SK-N-SH (cell line): ENCODE results near the gene LPIN1. TPM values are rescaled to one million over a fixed set of nuclear protein-coding genes. Genes with fewer than 3 reads are reported as not detected.

Source experiments
- CTCF ChIA-PET: fragments of 300-600, 350-600 bp; formaldehyde crosslinking; extraction: SDS; loops from one replicate; lab custom pipeline; 2021; lab: Yijun Ruan, JAX
- POLR2A ChIA-PET: fragments of 350-600 bp; sonication (Branson Sonifier 250); formaldehyde crosslinking; extraction: SDS; loops from one replicate; lab custom pipeline; 2020; ENCODE audit warnings: antibody characterized with exemption, inconsistent platforms; lab: Yijun Ruan, JAX
- DNase-seq: peaks from one replicate; pipeline ENCODE4 v3.0.0; 2012
- H2AFZ ChIP-seq: fragments of 200-600 bp; sonication (generic); 2 replicates; pipeline ENCODE4 v1.8.1; 2016; ENCODE audit warnings: antibody characterized with exemption, mild to moderate bottlenecking, low read depth
- H3F3A ChIP-seq: fragments of 200-600 bp; sonication (generic); replicated peaks from 2 replicates; pipeline ENCODE3; 2016; ENCODE audit warnings: antibody characterized with exemption, mild to moderate bottlenecking; ENCODE audit not compliant: insufficient read depth
- H3K27ac ChIP-seq, 2 experiments: fragments of 200-500 bp in 1 of 2; fragments of 200-600 bp in 1 of 2; sonication (Bioruptor generic) in 1 of 2; sonication (generic), shearing (Covaris generic) in 1 of 2; 2 replicates each; pipeline versions ENCODE4 v1.5.1 to v1.6.1; 2014 to 2016; ENCODE audit warnings: low read depth in 2 of 2, inconsistent platforms in 1 of 2, low read length in 1 of 2, mild to moderate bottlenecking in 1 of 2, mixed read lengths in 1 of 2
- H3K27me3 ChIP-seq: fragments of 200-600 bp; sonication (generic), shearing (Covaris generic); 2 replicates; pipeline ENCODE4 v1.6.1; 2016; ENCODE audit warnings: mixed run types; ENCODE audit not compliant: insufficient read depth
- H3K36me3 ChIP-seq, 2 experiments: fragments of 200-500 bp in 1 of 2; fragments of 200-600 bp in 1 of 2; sonication (Bioruptor generic) in 1 of 2; sonication (generic) in 1 of 2; replicated peaks in 1 of 2; 2 replicates each; pipeline versions ENCODE3 to v1.5.1; 2014 to 2016; ENCODE audit warnings: low read length in 1 of 2, mild to moderate bottlenecking in 1 of 2; ENCODE audit not compliant: insufficient read depth in 2 of 2, control insufficient read depth in 1 of 2
- H3K4me1 ChIP-seq, 2 experiments: fragments of 200-500 bp in 1 of 2; fragments of 200-600 bp in 1 of 2; sonication (Bioruptor generic) in 1 of 2; sonication (generic), shearing (Covaris generic) in 1 of 2; 2 replicates each; pipeline versions ENCODE4 v1.5.1 to v1.6.1; 2014 to 2016; ENCODE audit warnings: low read depth in 1 of 2, low read length in 1 of 2, mixed run types in 1 of 2; ENCODE audit not compliant: insufficient read depth in 2 of 2, control insufficient read depth in 1 of 2
- H3K4me2 ChIP-seq: fragments of 200-600 bp; sonication (generic), shearing (Covaris generic); 2 replicates; pipeline ENCODE4 v1.6.1; 2017; ENCODE audit warnings: mixed run types
- H3K4me3 ChIP-seq, 2 experiments: fragments of 200-500 bp in 1 of 2; fragments of 200-600 bp in 1 of 2; sonication (Bioruptor generic) in 1 of 2; sonication (generic), shearing (Covaris generic) in 1 of 2; 2 replicates each; pipeline versions ENCODE4 v1.5.1 to v1.8.1; 2014 to 2016; ENCODE audit warnings: low read depth in 2 of 2, inconsistent platforms in 1 of 2, low read length in 1 of 2, mild to moderate bottlenecking in 1 of 2, mixed read lengths in 1 of 2, moderate library complexity in 1 of 2
- H3K79me2 ChIP-seq: fragments of 200-600 bp; sonication (generic); 2 replicates; pipeline ENCODE4 v1.8.1; 2017; ENCODE audit warnings: mild to moderate bottlenecking; ENCODE audit not compliant: insufficient read depth
- H3K9ac ChIP-seq: fragments of 200-600 bp; sonication (generic); 2 replicates; pipeline ENCODE4 v1.6.1; 2017; ENCODE audit warnings: mixed run types
- H3K9me2 ChIP-seq: fragments of 200-600 bp; sonication (generic); 2 replicates; pipeline ENCODE4 v1.6.1; 2017; ENCODE audit warnings: mixed run types
- H3K9me3 ChIP-seq: fragments of 200-600 bp; sonication (generic); 2 replicates; pipeline ENCODE4 v1.6.1; 2017; ENCODE audit warnings: mixed run types, mild to moderate bottlenecking, moderate library complexity
- H4K20me1 ChIP-seq: fragments of 200-600 bp; sonication (generic); 2 replicates; pipeline ENCODE4 v1.6.1; 2017; ENCODE audit warnings: mild to moderate bottlenecking, mixed run types; ENCODE audit not compliant: insufficient read depth
- CHD2 ChIP-seq: fragments of 150-350 bp; IDR thresholded peaks from 2 replicates; pipeline ENCODE4 v1.6.1; 2018; ENCODE audit warnings: low read length; ENCODE audit not compliant: partially characterized antibody
- CTCF ChIP-seq: fragments of 200-600 bp; sonication (generic); IDR thresholded peaks from 2 replicates; pipeline ENCODE4 v1.6.1; 2017; ENCODE audit warnings: antibody characterized with exemption, mild to moderate bottlenecking, moderate library complexity
- ELF1 ChIP-seq: IDR thresholded peaks from 2 replicates; pipeline ENCODE4 v1.4.0; 2012
- EP300 ChIP-seq, 2 experiments: IDR thresholded peaks; 2 replicates each; pipeline versions ENCODE4 v1.4.0 to v1.6.1; 2012; ENCODE audit warnings: borderline replicate concordance in 1 of 2, low read depth in 1 of 2, low read length in 1 of 2
- FOSL2 ChIP-seq: IDR thresholded peaks from 2 replicates; pipeline ENCODE4 v1.4.0; 2012; ENCODE audit warnings: low read depth, mild to moderate bottlenecking, moderate library complexity, borderline replicate concordance
- FOXM1 ChIP-seq: IDR thresholded peaks from 2 replicates; pipeline ENCODE4 v1.4.0; 2012; ENCODE audit warnings: low read depth, mild to moderate bottlenecking
- GABPA ChIP-seq: IDR thresholded peaks from 2 replicates; pipeline ENCODE4 v1.4.0; 2012; ENCODE audit warnings: low read depth, mild to moderate bottlenecking
- GATA2 ChIP-seq: sonication (generic); formaldehyde crosslinking; IDR thresholded peaks from 2 replicates; pipeline ENCODE4 v1.5.0; 2020; ENCODE audit warnings: mild to moderate bottlenecking, missing genetic modification reagents
- JUND ChIP-seq: IDR thresholded peaks from 2 replicates; pipeline ENCODE4 v1.4.0; 2012
- MEF2A ChIP-seq: IDR thresholded peaks from 2 replicates; pipeline ENCODE4 v1.4.0; 2012; ENCODE audit warnings: low read depth, borderline replicate concordance
- MXI1 ChIP-seq: IDR thresholded peaks from 2 replicates; pipeline ENCODE4 v1.6.1; 2012; ENCODE audit warnings: mild to moderate bottlenecking, low read depth, low read length, improper control_type of control experiment
- NFIC ChIP-seq: IDR thresholded peaks from 2 replicates; pipeline ENCODE4 v1.4.0; 2012; ENCODE audit warnings: borderline replicate concordance
- NRF1 ChIP-seq: IDR thresholded peaks from 2 replicates; pipeline ENCODE4 v1.6.1; 2012; ENCODE audit warnings: low read depth, mild to moderate bottlenecking, low read length
- POLR2AphosphoS5 ChIP-seq: IDR thresholded peaks from 2 replicates; pipeline ENCODE4 v1.6.1; 2012; ENCODE audit warnings: low read depth, low read length
- RXRA ChIP-seq: IDR thresholded peaks from 2 replicates; pipeline ENCODE4 v1.4.0; 2012; ENCODE audit warnings: low read depth, mild to moderate bottlenecking, borderline replicate concordance
- SIN3A ChIP-seq: IDR thresholded peaks from 2 replicates; pipeline ENCODE4 v1.6.1; 2012; ENCODE audit warnings: low read depth, mild to moderate bottlenecking, low read length, moderate library complexity, borderline replicate concordance
- TEAD4 ChIP-seq: IDR thresholded peaks from 2 replicates; pipeline ENCODE4 v1.4.0; 2012; ENCODE audit warnings: mild to moderate bottlenecking, borderline replicate concordance; ENCODE audit not compliant: insufficient read depth
- YY1 ChIP-seq: IDR thresholded peaks from 2 replicates; pipeline ENCODE4 v1.4.0; 2012; ENCODE audit warnings: low read depth, mild to moderate bottlenecking
- WGBS: methylation state at CpG from one replicate; pipeline ENCODE4 v1.1.6; 2017; ENCODE audit warnings: low lambda C conversion rate; 5-methylcytosine and 5-hydroxymethylcytosine counted together
- polyA plus RNA-seq, 3 experiments: library from polyadenylated mRNA; depleted of rRNA; stranded (reverse); fragments of >200 nt; gene quantifications; 2 replicates each; pipeline ENCODE4 v1.2.3, GENCODE V29; 2012

LPIN1 gene
- polyA plus RNA-seq, 1 of the 3 experiments (the other 2 are of a cell fraction), result 22.1 TPM

- no peaks in the 10 kb centered on the region for H4K20me1 ChIP-seq
- no peaks in the 10 kb centered on the region for H3K9me2 ChIP-seq
- H2AFZ ChIP-seq, result no peak overlapping the region
- H3K9me3 ChIP-seq, result no peaks in the 10 kb centered on the region
- H3K4me1 ChIP-seq, result peaks cover 38 to 40% of the 10 kb centered on the region in 2 experiments
- WGBS, result 94% methylated on average over 5 of the region's 5 CpGs
- peak overlapping the region; percentile 74 for H3K4me2 ChIP-seq
- no peak overlapping the region for H3K4me3 ChIP-seq
- DNase-seq, result no peak
- H3K9ac ChIP-seq, result peak overlapping the region; percentile 55; the same call in 1 of the 2 replicates
- POLR2A ChIA-PET, result no interaction called here
- no peak for TF ChIP-seq EP300 (IDR thresholded peaks at IDR 0.05; ENCODE audit: borderline replicate concordance in 1 of 2, low read depth in 1 of 2, low read length in 1 of 2)
- no peak for TF ChIP-seq NFIC
- TF ChIP-seq FOSL2, result no peak
- TF ChIP-seq RXRA, result no peak
- no peak for TF ChIP-seq CTCF
- TF ChIP-seq MXI1, result no peak
- no peak for TF ChIP-seq YY1
- TF ChIP-seq FOXM1, result no peak
- TF ChIP-seq CHD2, result no peak
- TF ChIP-seq ELF1, result no peak
- TF ChIP-seq TEAD4, result no peak
- no peak for TF ChIP-seq POLR2AphosphoS5
- no peak for TF ChIP-seq GATA2 (CRISPR knock-in tag)
- TF ChIP-seq GABPA, result no peak
- no peak for TF ChIP-seq SIN3A
- TF ChIP-seq, all 33 proteins: peak for 0
- Histone ChIP-seq H3K27me3 (no peaks in the 10 kb centered on the region), H3K36me3 (peaks cover 0 to 10% of the 10 kb centered on the region in 2 experiments), H3F3A (peaks cover 28% of the 10 kb centered on the region), H3K27ac (peak overlapping the region; percentile 94 to 95), H3K79me2 (no peaks in the 10 kb centered on the region)
- CTCF ChIA-PET, result interaction anchor here (1.2 to 10.2 kb wide), 10 partner anchors 12 to 1175 kb away, joined by 3 to 130 read pairs (median 16); partner anchors contain the start of gene TRIB2
Measured at GRCh38 chr2:11831415-11831814, 85.0 kb downstream of the LPIN1 start.

DNA sequence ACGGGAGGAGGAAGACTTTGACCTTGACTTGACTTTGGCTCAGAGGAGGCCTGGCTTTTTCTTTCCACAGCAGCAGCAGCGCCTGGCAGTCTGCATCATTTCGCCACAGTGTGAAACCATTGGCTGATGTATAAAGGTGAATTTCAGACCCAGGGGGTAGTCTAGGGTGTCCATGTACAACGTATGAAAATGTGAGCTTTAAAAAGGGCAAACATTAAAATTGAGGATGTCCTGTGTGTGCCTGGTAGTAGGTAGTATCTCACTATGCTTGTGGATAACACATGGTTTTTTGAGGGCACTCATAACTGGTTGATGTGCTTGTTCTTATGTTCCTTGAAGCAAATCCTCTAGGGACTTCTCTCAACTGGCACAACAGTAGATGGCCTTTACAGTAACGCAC, 86.1 kb downstream of the LPIN1 start:
- no peaks in the 10 kb centered on the region for H3K27me3 ChIP-seq
- H4K20me1 ChIP-seq, result no peaks in the 10 kb centered on the region
- H3K9me2 ChIP-seq, result no peaks in the 10 kb centered on the region
- ChIA-PET CTCF (interaction anchor here (0.7 to 10.2 kb wide), 10 partner anchors 17 to 1174 kb away, joined by 3 to 130 read pairs (median 4); partner anchors contain the start of gene TRIB2), POLR2A (interaction anchor here (0.7 kb wide), 1 partner anchor 915 kb away, joined by 4 read pairs; no protein-coding TSS in a partner anchor)
- H2AFZ ChIP-seq, result no peak overlapping the region
- H3K79me2 ChIP-seq, result no peaks in the 10 kb centered on the region
- H3K27ac ChIP-seq, result no peak overlapping the region; a peak in 1 of 4 replicates
- H3K9ac ChIP-seq, result no peak overlapping the region
- no peaks in the 10 kb centered on the region for H3K36me3 ChIP-seq
- H3K4me3 ChIP-seq, result no peak overlapping the region
- no peak overlapping the region for H3K4me2 ChIP-seq
- DNase-seq, result no peak
- WGBS, result 91% methylated on average over 5 of the region's 5 CpGs
- H3K4me1 ChIP-seq, result peaks cover 38 to 40% of the 10 kb centered on the region in 2 experiments
- no peaks in the 10 kb centered on the region for H3K9me3 ChIP-seq
- H3F3A ChIP-seq, result peaks cover 28% of the 10 kb centered on the region
- no peak for TF ChIP-seq EP300 (IDR thresholded peaks at IDR 0.05; ENCODE audit: borderline replicate concordance in 1 of 2, low read depth in 1 of 2, low read length in 1 of 2)
- TF ChIP-seq RXRA, result no peak
- no peak for TF ChIP-seq NRF1
- no peak for TF ChIP-seq JUND
- no peak for TF ChIP-seq MEF2A
- TF ChIP-seq GATA2 (CRISPR knock-in tag), result no peak
- TF ChIP-seq, all 33 proteins: peak for 0
